Upper lobe of left lung (tissue), 4 donors: ENCODE measurements around the gene ASTN1.

Experiments
- POLR2A ChIP-seq, 4 donors: fragments of 450-650 bp; IDR thresholded peaks; one replicate each; pipeline ENCODE4 v1.5.1; 2016 to 2017; ENCODE audit warnings: antibody characterized with exemption in 4 of 4, mild to moderate bottlenecking in 2 of 4
- TF ChIP-seq, protein P1 (sequence below), 6 experiments: fragments of 450-650 bp in 4 of 6; fragments of 200-600 bp in 2 of 6; sonication (generic) in 2 of 6; IDR thresholded peaks; one replicate each; pipeline ENCODE4 v1.5.1; 2016 to 2019; ENCODE audit warnings: antibody characterized with exemption in 6 of 6

DNA sequence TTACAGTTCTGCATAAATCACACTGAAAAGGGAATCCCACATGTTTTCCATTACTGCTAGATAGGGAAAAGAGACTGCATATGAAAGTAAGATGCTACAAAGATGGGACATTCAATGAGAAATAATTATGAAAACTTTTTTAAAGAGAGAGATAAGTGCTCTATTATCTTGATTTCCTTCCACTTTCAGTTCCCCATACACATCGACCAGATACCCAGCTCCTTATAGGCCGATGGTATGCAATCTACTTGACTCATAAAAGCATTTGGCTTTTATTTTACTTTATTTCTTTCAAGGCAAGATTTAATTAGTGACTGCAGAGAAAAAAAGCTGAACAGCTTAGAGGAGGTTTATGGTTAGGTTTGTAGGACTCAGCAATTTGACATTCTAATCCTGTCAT lies 19.3 kb upstream of the ASTN1 start:
- TF ChIP-seq, protein P1, sequence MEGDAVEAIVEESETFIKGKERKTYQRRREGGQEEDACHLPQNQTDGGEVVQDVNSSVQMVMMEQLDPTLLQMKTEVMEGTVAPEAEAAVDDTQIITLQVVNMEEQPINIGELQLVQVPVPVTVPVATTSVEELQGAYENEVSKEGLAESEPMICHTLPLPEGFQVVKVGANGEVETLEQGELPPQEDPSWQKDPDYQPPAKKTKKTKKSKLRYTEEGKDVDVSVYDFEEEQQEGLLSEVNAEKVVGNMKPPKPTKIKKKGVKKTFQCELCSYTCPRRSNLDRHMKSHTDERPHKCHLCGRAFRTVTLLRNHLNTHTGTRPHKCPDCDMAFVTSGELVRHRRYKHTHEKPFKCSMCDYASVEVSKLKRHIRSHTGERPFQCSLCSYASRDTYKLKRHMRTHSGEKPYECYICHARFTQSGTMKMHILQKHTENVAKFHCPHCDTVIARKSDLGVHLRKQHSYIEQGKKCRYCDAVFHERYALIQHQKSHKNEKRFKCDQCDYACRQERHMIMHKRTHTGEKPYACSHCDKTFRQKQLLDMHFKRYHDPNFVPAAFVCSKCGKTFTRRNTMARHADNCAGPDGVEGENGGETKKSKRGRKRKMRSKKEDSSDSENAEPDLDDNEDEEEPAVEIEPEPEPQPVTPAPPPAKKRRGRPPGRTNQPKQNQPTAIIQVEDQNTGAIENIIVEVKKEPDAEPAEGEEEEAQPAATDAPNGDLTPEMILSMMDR (IDR thresholded peaks at IDR 0.05): no peak
- TF ChIP-seq POLR2A (IDR thresholded peaks at IDR 0.05): no peak
